Middle frontal gyrus (tissue), 1 donor: ENCODE data around the gene ZFYVE21.

Source experiments
- DNase-seq: peaks from one replicate; pipeline ENCODE4 v3.0.0-alpha.2; 2015; ENCODE audit warnings: low spot score; ENCODE audit errors: extremely low spot score

The ZFYVE21 gene

GRCh38 chr14:103724116-103724515 is 8.5 kb downstream of the ZFYVE21 start:
- DNase-seq = peak; percentile 61

GRCh38 chr14:103725001-103725682 is 9.5 kb downstream of the ZFYVE21 start:
- DNase-seq = no peak

DNA sequence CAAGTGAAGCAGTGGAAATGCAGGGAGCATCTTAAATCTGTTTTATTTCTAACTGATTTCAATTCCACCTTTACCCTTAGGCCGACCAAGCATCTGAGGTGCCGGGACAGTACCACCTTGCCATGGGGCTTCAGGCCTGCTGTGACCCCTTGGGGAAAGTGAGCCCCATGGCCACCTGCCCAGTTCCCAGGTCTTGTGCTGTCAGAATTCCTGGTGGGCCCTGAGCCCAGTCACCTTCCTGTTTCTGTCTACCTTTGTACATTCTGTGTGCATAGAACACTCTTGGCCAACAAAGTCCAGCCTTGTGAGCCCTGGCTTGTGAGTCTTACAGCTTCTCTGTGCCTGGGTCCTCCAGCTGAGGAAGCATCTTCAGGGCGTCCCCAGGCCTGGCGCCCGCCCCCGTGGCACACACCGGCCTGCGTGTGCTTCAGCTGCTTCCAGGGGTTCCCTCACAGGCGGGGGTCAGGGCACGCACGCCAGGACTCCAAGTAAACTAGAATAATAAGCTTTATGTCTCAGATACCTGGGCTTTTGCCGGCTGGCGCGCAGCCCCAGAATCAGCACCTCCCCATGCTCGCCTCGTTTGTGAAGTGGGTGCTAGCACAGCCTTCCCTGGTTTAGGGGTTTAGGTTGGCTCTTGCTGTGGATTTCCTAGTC is 10.3 kb downstream of the ZFYVE21 start:
- DNase-seq = no peak

- DNase-seq = no peak
These were observed 10.9 kb downstream of the ZFYVE21 start for GRCh38 chr14:103726474-103726873.

GRCh38 chr14:103727313-103727980 is 11.8 kb downstream of the ZFYVE21 start:
- no peak for DNase-seq

DNA sequence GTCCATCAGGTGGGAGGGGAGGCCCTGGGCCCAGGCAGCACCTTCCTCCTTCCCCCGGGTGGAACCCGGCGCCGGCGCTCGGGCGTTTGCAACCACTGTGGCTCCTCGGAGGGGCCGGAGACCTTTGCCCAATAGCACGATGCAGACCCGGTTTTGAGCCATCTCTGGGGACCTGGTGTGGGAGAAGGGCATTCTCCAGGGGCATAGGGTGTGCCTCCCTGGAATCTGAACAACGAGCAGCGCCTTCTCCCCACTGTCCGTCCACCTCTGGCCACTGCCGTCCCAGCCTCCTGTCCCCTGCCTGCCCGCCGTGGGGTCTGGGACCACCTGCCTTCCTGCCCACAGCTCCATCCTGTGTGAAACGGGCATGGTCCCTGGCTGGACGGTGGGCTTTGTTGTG is 12.5 kb downstream of the ZFYVE21 start:
- DNase-seq = no peak

DNA sequence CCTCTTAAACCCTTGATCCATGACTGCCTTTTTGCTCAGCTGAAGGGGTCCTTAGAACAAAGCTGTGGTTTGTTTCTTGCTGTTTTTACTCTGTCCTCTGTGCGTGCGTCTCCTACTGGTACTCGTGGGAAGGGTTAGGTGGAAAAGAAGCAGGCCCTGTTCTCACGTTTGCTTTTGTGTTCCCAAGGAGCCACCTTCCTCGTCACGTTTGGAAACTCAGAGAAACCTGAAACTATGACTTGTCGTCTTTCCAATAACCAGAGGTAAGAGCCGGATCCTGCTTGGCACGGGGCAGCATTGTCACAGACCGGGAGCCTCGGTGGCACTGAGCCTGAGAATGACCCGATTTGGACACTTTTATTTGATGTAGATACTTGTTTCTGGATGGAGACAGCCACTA is 13.1 kb downstream of the ZFYVE21 start:
- no peak for DNase-seq

- DNase-seq = no peak
These were observed 14.2 kb downstream of the ZFYVE21 start for GRCh38 chr14:103729496-103730448.

DNA sequence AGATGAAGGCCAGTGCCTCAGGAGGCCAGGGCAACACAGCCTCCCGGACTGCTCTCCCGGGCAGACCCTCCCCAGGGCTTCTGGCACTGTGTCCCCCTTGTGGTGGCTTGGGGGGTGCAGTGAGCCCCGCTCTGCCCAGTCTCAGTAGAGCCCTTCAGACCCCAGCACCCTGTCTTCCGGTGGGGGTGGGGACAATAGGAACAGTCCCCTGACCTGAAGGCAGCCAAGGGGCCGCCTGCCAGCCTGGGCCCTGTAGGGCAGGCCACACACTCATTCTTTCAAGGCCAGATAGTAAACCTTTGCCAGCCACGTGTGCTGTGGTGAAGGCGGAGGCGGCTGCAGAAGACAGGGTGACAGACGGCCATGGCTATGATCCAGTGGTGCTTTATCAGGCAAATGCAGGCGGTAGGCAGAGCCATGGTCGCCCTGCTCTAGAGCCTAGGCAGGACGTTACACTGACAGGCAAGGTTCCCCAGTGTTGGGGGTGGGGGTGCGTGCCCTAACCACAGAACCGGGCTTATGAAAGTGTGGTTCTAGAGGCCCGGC is 15.0 kb downstream of the ZFYVE21 start:
- no peak for DNase-seq

GRCh38 chr14:103731481-103731880 is 15.9 kb downstream of the ZFYVE21 start:
- DNase-seq = no peak

- DNase-seq = no peak
These were observed 16.6 kb downstream of the ZFYVE21 start for GRCh38 chr14:103731916-103732867.

- no peak for DNase-seq
These were observed 17.4 kb downstream of the ZFYVE21 start for GRCh38 chr14:103732868-103733620.

DNA sequence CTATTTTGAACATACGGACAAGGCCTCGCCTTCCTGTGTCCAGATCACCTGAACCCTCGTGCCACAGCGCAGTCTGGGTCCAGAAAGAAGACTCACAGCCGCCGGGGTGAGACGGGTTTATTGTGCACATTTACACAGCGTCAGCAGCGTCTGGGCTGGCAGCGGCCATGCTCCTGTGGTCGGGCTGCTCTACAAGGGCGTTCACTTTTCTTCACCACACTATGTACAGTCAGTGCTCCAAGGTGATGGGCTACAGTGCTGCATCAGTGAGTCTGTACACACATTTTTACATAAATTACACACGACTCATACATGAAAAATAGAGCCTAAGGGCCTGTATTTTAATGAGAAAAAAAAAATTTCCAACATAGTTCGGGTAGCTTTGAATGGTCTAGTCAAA is 18.0 kb downstream of the ZFYVE21 start:
- no peak for DNase-seq

DNA sequence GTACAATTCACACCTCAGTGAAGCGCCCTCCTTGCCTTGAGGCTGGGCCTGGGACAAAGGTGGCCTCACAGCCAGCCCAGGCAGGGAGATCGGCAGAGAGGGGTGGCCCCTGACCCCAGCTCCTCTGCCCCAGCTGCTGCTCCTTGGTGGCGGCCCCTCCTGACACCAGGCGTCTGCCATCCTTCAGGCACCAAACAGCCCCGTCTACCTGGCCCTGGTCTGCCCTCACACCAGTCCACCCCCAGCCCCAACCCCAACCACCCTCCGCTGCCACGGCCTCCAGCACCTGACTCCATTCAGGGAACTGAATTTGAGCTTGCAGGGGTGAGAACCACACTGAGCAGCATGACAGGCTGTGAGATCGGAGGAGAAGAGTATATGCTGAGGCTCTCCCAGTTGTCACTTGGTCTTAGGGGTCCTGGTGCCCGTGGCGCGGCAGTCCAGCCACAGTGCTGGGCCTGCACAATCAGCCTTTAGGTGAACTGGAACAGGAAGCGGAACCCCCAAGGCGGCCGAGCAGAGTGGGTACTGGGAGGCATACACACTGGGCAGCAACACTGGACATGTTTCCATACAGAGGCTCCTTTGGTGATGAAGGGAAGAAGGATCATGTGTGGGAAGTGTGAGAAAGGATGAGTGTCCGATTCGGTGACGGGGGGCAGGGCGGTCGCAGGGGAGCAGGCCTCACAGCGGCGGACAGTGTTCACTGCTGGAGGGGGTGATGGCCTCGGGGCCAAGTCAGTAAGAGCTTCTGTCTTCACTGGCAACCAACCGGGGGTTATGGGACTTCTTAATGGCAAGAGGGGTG is 18.7 kb downstream of the ZFYVE21 start:
- no peak for DNase-seq

- DNase-seq = no peak
These were observed 19.4 kb downstream of the ZFYVE21 start for GRCh38 chr14:103735022-103735421.

DNA sequence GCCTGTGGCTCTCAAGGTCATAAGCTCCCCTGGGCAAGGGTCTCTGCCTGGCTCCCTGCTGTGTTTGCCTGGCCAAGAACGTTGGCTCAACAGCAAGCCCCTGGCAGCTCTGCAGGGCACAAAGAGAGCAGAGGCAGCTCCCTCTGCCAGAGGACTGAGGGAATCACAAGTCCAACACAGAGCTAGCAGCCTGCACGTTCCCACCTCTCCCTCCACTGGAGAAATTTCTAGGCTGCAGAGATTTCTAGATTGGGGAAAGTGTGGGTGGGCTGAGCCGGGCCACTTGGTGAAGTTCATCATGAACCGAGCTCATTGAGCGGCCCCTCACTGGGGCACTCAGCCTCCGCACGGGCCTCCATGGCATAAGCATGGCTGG is 19.8 kb downstream of the ZFYVE21 start:
- no peak for DNase-seq

- no peak for DNase-seq
These were observed 20.4 kb downstream of the ZFYVE21 start for GRCh38 chr14:103735815-103736545.
